Loucy (cell line): Measurements from ENCODE around the gene ZFYVE16.

Experiments used
- H2AFZ ChIP-seq: fragments of 200-600 bp; sonication (generic); 2 replicates; pipeline ENCODE4 v1.6.0; 2016; ENCODE audit warnings: antibody characterized with exemption, mild to moderate bottlenecking, low read length, moderate library complexity
- H3F3A ChIP-seq: fragments of 200-600 bp; 2 replicates; pipeline ENCODE4 v1.6.0; 2016; ENCODE audit warnings: antibody characterized with exemption, low read depth, mild to moderate bottlenecking
- H3K27me3 ChIP-seq: fragments of 200-600 bp; sonication (generic); 2 replicates; pipeline ENCODE4 v1.6.1; 2014; ENCODE audit warnings: low read length, mild to moderate bottlenecking; ENCODE audit not compliant: insufficient read depth, poor library complexity, severe bottlenecking
- H3K36me3 ChIP-seq: fragments of 200-600 bp; sonication (generic); 2 replicates; pipeline ENCODE4 v1.6.1; 2016; ENCODE audit warnings: low read length; ENCODE audit not compliant: insufficient read depth
- H3K4me1 ChIP-seq: fragments of 200-600 bp; sonication (generic); 2 replicates; pipeline ENCODE4 v1.5.1; 2014; ENCODE audit warnings: low read length, mild to moderate bottlenecking; ENCODE audit not compliant: insufficient read depth, poor library complexity, severe bottlenecking
- H3K4me2 ChIP-seq: fragments of 200-600 bp; sonication (generic); 2 replicates; pipeline ENCODE4 v1.6.0; 2014; ENCODE audit warnings: antibody characterized with exemption, low read length, low read depth, mild to moderate bottlenecking; ENCODE audit not compliant: poor library complexity, severe bottlenecking
- H3K4me3 ChIP-seq: fragments of 200-600 bp; sonication (generic); 2 replicates; pipeline ENCODE4 v1.5.1; 2014; ENCODE audit warnings: low read length, mild to moderate bottlenecking, mixed read lengths; ENCODE audit not compliant: poor library complexity, severe bottlenecking
- H3K79me2 ChIP-seq: fragments of 200-600 bp; sonication (generic); 2 replicates; pipeline ENCODE4 v1.6.1; 2014; ENCODE audit warnings: low read length; ENCODE audit not compliant: insufficient read depth
- H3K9ac ChIP-seq: fragments of 200-600 bp; sonication (generic); 2 replicates; pipeline ENCODE4 v1.6.0; 2014; ENCODE audit warnings: mild to moderate bottlenecking, low read depth, low read length, moderate library complexity; ENCODE audit not compliant: poor library complexity, severe bottlenecking
- H3K9me2 ChIP-seq: fragments of 200-600 bp; sonication (generic); replicated peaks from 2 replicates; pipeline ENCODE4 v1.6.1; 2016; ENCODE audit warnings: low read depth, low read length, mixed read lengths
- H3K9me3 ChIP-seq: fragments of 200-600 bp; sonication (generic); 2 replicates; pipeline ENCODE4 v1.6.1; 2014; ENCODE audit warnings: mild to moderate bottlenecking, antibody characterized with exemption, low read length, low read depth; ENCODE audit not compliant: insufficient read depth
- H4K20me1 ChIP-seq: fragments of 200-600 bp; sonication (generic); 2 replicates; pipeline ENCODE4 v1.6.0; 2014; ENCODE audit warnings: antibody characterized with exemption, low read length, mild to moderate bottlenecking; ENCODE audit not compliant: insufficient read depth, poor library complexity, severe bottlenecking
- EZH2phosphoT487 ChIP-seq: fragments of 200-600 bp; IDR thresholded peaks from 2 replicates; pipeline ENCODE4 v1.6.1; 2018; ENCODE audit warnings: antibody characterized with exemption, mild to moderate bottlenecking, moderate library complexity, borderline replicate concordance
- TF ChIP-seq, protein P1 (sequence below): fragments of 200-600 bp; sonication (generic); conservative IDR thresholded peaks from 2 replicates; pipeline ENCODE4 v1.5.1; 2014; ENCODE audit warnings: mild to moderate bottlenecking, antibody characterized with exemption, low read length

Gene ZFYVE16

DNA sequence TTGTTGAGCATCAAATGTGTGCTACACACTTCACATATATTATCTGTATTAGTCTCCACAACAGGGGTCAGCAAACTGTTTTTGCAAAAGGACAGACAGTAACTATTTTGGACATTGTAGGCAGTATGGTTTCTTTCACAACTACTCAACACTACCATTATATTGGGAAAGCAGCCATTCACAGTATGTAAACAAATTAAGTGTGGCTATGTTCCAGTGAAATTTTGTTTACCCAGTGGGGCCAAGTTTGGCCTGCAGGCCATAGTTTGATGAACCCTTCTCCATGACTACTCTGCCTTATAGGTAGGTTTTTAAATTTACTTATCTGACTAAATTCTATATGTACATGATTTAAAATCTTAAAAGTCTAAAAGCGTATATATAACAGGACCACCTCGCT lies 67.1 kb downstream of the ZFYVE16 start:
- no peaks in the 10 kb centered on the region for H3K4me1 ChIP-seq
- H3K4me3 ChIP-seq, result no peak overlapping the region
- no peaks in the 10 kb centered on the region for H3K9me2 ChIP-seq
- no peaks in the 10 kb centered on the region for H3F3A ChIP-seq
- H3K9me3 ChIP-seq, result peaks cover 6% of the 10 kb centered on the region
- no peak for TF ChIP-seq EZH2phosphoT487
- TF ChIP-seq, protein P1, sequence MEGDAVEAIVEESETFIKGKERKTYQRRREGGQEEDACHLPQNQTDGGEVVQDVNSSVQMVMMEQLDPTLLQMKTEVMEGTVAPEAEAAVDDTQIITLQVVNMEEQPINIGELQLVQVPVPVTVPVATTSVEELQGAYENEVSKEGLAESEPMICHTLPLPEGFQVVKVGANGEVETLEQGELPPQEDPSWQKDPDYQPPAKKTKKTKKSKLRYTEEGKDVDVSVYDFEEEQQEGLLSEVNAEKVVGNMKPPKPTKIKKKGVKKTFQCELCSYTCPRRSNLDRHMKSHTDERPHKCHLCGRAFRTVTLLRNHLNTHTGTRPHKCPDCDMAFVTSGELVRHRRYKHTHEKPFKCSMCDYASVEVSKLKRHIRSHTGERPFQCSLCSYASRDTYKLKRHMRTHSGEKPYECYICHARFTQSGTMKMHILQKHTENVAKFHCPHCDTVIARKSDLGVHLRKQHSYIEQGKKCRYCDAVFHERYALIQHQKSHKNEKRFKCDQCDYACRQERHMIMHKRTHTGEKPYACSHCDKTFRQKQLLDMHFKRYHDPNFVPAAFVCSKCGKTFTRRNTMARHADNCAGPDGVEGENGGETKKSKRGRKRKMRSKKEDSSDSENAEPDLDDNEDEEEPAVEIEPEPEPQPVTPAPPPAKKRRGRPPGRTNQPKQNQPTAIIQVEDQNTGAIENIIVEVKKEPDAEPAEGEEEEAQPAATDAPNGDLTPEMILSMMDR, result no peak
- H4K20me1 ChIP-seq, result no peaks in the 10 kb centered on the region
- no peaks in the 10 kb centered on the region for H3K27me3 ChIP-seq
- no peak overlapping the region for H2AFZ ChIP-seq
- H3K36me3 ChIP-seq, result peaks cover 39% of the 10 kb centered on the region; the same call in 1 of the 2 replicates
- no peak overlapping the region for H3K9ac ChIP-seq
- H3K4me2 ChIP-seq, result no peak overlapping the region
- H3K79me2 ChIP-seq, result no peaks in the 10 kb centered on the region

- H3K4me2 ChIP-seq, result no peak overlapping the region
- H3K4me3 ChIP-seq, result no peak overlapping the region
- no peaks in the 10 kb centered on the region for H3F3A ChIP-seq
- no peak overlapping the region for H3K9ac ChIP-seq
- H3K27me3 ChIP-seq, result no peaks in the 10 kb centered on the region
- H3K4me1 ChIP-seq, result no peaks in the 10 kb centered on the region
- H3K36me3 ChIP-seq, result peaks cover 7% of the 10 kb centered on the region; the same call in 1 of the 2 replicates
- no peak overlapping the region for H2AFZ ChIP-seq
- TF ChIP-seq EZH2phosphoT487, result no peak
- no peaks in the 10 kb centered on the region for H3K9me2 ChIP-seq
- H4K20me1 ChIP-seq, result no peaks in the 10 kb centered on the region
- H3K79me2 ChIP-seq, result no peaks in the 10 kb centered on the region
- no peaks in the 10 kb centered on the region for H3K9me3 ChIP-seq
Measured at GRCh38 chr5:80479713-80480112, 71.8 kb downstream of the ZFYVE16 start.

GRCh38 chr5:80480354-80480753 lies 72.5 kb downstream of the ZFYVE16 start:
- H3K9me3 ChIP-seq, result no peaks in the 10 kb centered on the region
- no peaks in the 10 kb centered on the region for H3K27me3 ChIP-seq
- H4K20me1 ChIP-seq, result no peaks in the 10 kb centered on the region
- no peak overlapping the region for H3K9ac ChIP-seq
- H3K4me2 ChIP-seq, result no peak overlapping the region
- H3F3A ChIP-seq, result no peaks in the 10 kb centered on the region
- H3K4me1 ChIP-seq, result no peaks in the 10 kb centered on the region
- H3K9me2 ChIP-seq, result no peaks in the 10 kb centered on the region
- H3K4me3 ChIP-seq, result no peak overlapping the region
- H3K79me2 ChIP-seq, result no peaks in the 10 kb centered on the region
- H3K36me3 ChIP-seq, result peaks cover 1% of the 10 kb centered on the region; the same call in 1 of the 2 replicates
- TF ChIP-seq, protein P1, result no peak
- TF ChIP-seq EZH2phosphoT487, result no peak
- no peak overlapping the region for H2AFZ ChIP-seq
